HL-60 (cell line): ENCODE measurements around the gene TAMM41.

Experiments
- CTCF ChIP-seq: IDR thresholded peaks from one replicate; pipeline ENCODE4 v1.5.1; 2011; ENCODE audit warnings: low read length, control low read depth, inconsistent platforms; ENCODE audit not compliant: insufficient read depth
- SPI1 ChIP-seq: IDR thresholded peaks from 2 replicates; pipeline ENCODE4 v1.6.1; 2012; ENCODE audit warnings: low read depth, mild to moderate bottlenecking, borderline replicate concordance

GRCh38 chr3:11775493-11775892, 71.2 kb downstream of the TAMM41 start:
- TF ChIP-seq CTCF (no peak), SPI1 (no peak)
